ENCODE measurements around the gene KIAA0586. TPM values are rescaled to one million over a fixed set of nuclear protein-coding genes. Genes with fewer than 3 reads are reported as not detected.
"Not testable (repeated sequence)": the region's sequence is repeated elsewhere in the genome, so short reads cannot be mapped to it uniquely, and the experiment has no call there.

KIAA0586 gene
- total RNA-seq, 1 experiment from 2014 or later = 20.4 TPM

GRCh38 chr14:58479975-58480374, 52.5 kb downstream of the KIAA0586 start:
- Histone ChIP-seq H3K36me3 (replicated peaks; ENCODE audit: control insufficient read depth, insufficient read depth, low read length) (no peaks in the 10 kb centered on the region), H3K4me3 (ENCODE audit: insufficient read depth, low read depth, low read length) (no peak overlapping the region), H3K27me3 (ENCODE audit: control insufficient read depth, insufficient read depth, low read length) (no peaks in the 10 kb centered on the region)
- DNase-seq = no peak

DNA sequence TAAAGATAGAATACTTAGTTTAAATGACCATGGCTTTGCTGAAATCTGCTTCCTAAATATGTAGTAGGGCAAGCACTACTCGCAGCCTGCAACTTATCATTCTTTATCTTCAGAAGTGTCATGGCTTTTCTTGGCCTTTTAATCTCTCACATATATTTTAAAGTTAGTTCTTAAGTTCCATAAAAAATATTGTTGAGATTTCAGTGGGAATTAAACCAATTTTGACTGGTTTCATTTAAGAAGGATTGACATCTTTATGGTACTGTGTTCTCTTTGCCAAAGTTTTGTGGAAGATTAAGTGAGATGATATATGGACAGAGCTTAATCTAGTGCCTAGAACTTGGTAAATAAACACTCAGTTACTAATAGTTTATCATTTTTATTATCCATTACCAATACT, 56.7 kb downstream of the KIAA0586 start:
- H3K4me3 ChIP-seq (ENCODE audit: insufficient read depth, low read depth, low read length) = no peak overlapping the region
- no peaks in the 10 kb centered on the region for H3K27me3 ChIP-seq (ENCODE audit: control insufficient read depth, insufficient read depth, low read length)
- no peak for DNase-seq
- peaks cover 2% of the 10 kb centered on the region for H3K36me3 ChIP-seq (replicated peaks; ENCODE audit: control insufficient read depth, insufficient read depth, low read length)

GRCh38 chr14:58488550-58488949, 61.0 kb downstream of the KIAA0586 start:
- no peak overlapping the region for H3K4me3 ChIP-seq (ENCODE audit: insufficient read depth, low read depth, low read length)
- no peaks in the 10 kb centered on the region for H3K27me3 ChIP-seq (ENCODE audit: control insufficient read depth, insufficient read depth, low read length)
- peaks cover 3% of the 10 kb centered on the region for H3K36me3 ChIP-seq (replicated peaks; ENCODE audit: control insufficient read depth, insufficient read depth, low read length)
- no peak for DNase-seq

- peaks cover 3% of the 10 kb centered on the region for H3K36me3 ChIP-seq (replicated peaks; ENCODE audit: control insufficient read depth, insufficient read depth, low read length)
- H3K27me3 ChIP-seq (ENCODE audit: control insufficient read depth, insufficient read depth, low read length) = no peaks in the 10 kb centered on the region
- DNase-seq = no peak
- no peak overlapping the region for H3K4me3 ChIP-seq (ENCODE audit: insufficient read depth, low read depth, low read length)
Observed at GRCh38 chr14:58491593-58491992, 64.1 kb downstream of the KIAA0586 start.

- Histone ChIP-seq H3K36me3 (replicated peaks; ENCODE audit: control insufficient read depth, insufficient read depth, low read length) (peaks cover 3% of the 10 kb centered on the region), H3K4me3 (ENCODE audit: insufficient read depth, low read depth, low read length) (no peak overlapping the region), H3K27me3 (ENCODE audit: control insufficient read depth, insufficient read depth, low read length) (no peaks in the 10 kb centered on the region)
- no peak for DNase-seq
Observed at GRCh38 chr14:58492044-58492443, 64.5 kb downstream of the KIAA0586 start.

GRCh38 chr14:58501214-58501816, 73.8 kb downstream of the KIAA0586 start:
- Histone ChIP-seq H3K27me3 (ENCODE audit: control insufficient read depth, insufficient read depth, low read length) (no peaks in the 10 kb centered on the region), H3K36me3 (replicated peaks; ENCODE audit: control insufficient read depth, insufficient read depth, low read length) (no peaks in the 10 kb centered on the region; the same call in 1 of the 2 replicates), H3K4me3 (ENCODE audit: insufficient read depth, low read depth, low read length) (no peak overlapping the region)
- peak; percentile 6 for DNase-seq

- no peak for DNase-seq
- Histone ChIP-seq H3K27me3 (ENCODE audit: control insufficient read depth, insufficient read depth, low read length) (no peaks in the 10 kb centered on the region), H3K36me3 (replicated peaks; ENCODE audit: control insufficient read depth, insufficient read depth, low read length) (no peaks in the 10 kb centered on the region), H3K4me3 (ENCODE audit: insufficient read depth, low read depth, low read length) (no peak overlapping the region)
Observed at GRCh38 chr14:58513272-58513671, 85.8 kb downstream of the KIAA0586 start.

GRCh38 chr14:58517592-58517991, 90.1 kb downstream of the KIAA0586 start:
- no peak for DNase-seq
- no peaks in the 10 kb centered on the region for H3K36me3 ChIP-seq (replicated peaks; ENCODE audit: control insufficient read depth, insufficient read depth, low read length)
- H3K4me3 ChIP-seq (ENCODE audit: insufficient read depth, low read depth, low read length) = no peak overlapping the region
- H3K27me3 ChIP-seq (ENCODE audit: control insufficient read depth, insufficient read depth, low read length) = no peaks in the 10 kb centered on the region

- H3K27me3 ChIP-seq (ENCODE audit: control insufficient read depth, insufficient read depth, low read length); H3K4me3 ChIP-seq (ENCODE audit: insufficient read depth, low read depth, low read length); H3K36me3 ChIP-seq (replicated peaks; ENCODE audit: control insufficient read depth, insufficient read depth, low read length); DNase-seq: not testable (repeated sequence)
Observed at GRCh38 chr14:58525691-58526090, 98.2 kb downstream of the KIAA0586 start.

- H3K27me3 ChIP-seq (ENCODE audit: control insufficient read depth, insufficient read depth, low read length) = no peaks in the 10 kb centered on the region
- DNase-seq = no peak
- H3K4me3 ChIP-seq (ENCODE audit: insufficient read depth, low read depth, low read length) = no peak overlapping the region
- H3K36me3 ChIP-seq (replicated peaks; ENCODE audit: control insufficient read depth, insufficient read depth, low read length) = no peaks in the 10 kb centered on the region
Observed at GRCh38 chr14:58533446-58533845, 105.9 kb downstream of the KIAA0586 start.

- no peaks in the 10 kb centered on the region for H3K36me3 ChIP-seq (replicated peaks; ENCODE audit: control insufficient read depth, insufficient read depth, low read length)
- DNase-seq = no peak
- H3K4me3 ChIP-seq (ENCODE audit: insufficient read depth, low read depth, low read length) = no peak overlapping the region
- H3K27me3 ChIP-seq (ENCODE audit: control insufficient read depth, insufficient read depth, low read length) = no peaks in the 10 kb centered on the region
Observed at GRCh38 chr14:58535044-58535443, 107.5 kb downstream of the KIAA0586 start.

GRCh38 chr14:58537004-58537403, 109.5 kb downstream of the KIAA0586 start:
- Histone ChIP-seq H3K27me3 (ENCODE audit: control insufficient read depth, insufficient read depth, low read length) (no peaks in the 10 kb centered on the region), H3K36me3 (replicated peaks; ENCODE audit: control insufficient read depth, insufficient read depth, low read length) (no peaks in the 10 kb centered on the region), H3K4me3 (ENCODE audit: insufficient read depth, low read depth, low read length) (no peak overlapping the region)
- no peak for DNase-seq

GRCh38 chr14:58540749-58541632, 113.5 kb downstream of the KIAA0586 start:
- no peak overlapping the region for H3K4me3 ChIP-seq (ENCODE audit: insufficient read depth, low read depth, low read length)
- no peak for DNase-seq
- H3K27me3 ChIP-seq (ENCODE audit: control insufficient read depth, insufficient read depth, low read length) = no peaks in the 10 kb centered on the region
- H3K36me3 ChIP-seq (replicated peaks; ENCODE audit: control insufficient read depth, insufficient read depth, low read length) = no peaks in the 10 kb centered on the region

GRCh38 chr14:58541633-58542022, 114.1 kb downstream of the KIAA0586 start:
- Histone ChIP-seq H3K4me3 (ENCODE audit: insufficient read depth, low read depth, low read length) (no peak overlapping the region), H3K36me3 (replicated peaks; ENCODE audit: control insufficient read depth, insufficient read depth, low read length) (no peaks in the 10 kb centered on the region), H3K27me3 (ENCODE audit: control insufficient read depth, insufficient read depth, low read length) (no peaks in the 10 kb centered on the region)
- DNase-seq = no peak

- Histone ChIP-seq H3K36me3 (replicated peaks; ENCODE audit: control insufficient read depth, insufficient read depth, low read length) (no peaks in the 10 kb centered on the region), H3K27me3 (ENCODE audit: control insufficient read depth, insufficient read depth, low read length) (no peaks in the 10 kb centered on the region), H3K4me3 (ENCODE audit: insufficient read depth, low read depth, low read length) (no peak overlapping the region)
- no peak for DNase-seq
Observed at GRCh38 chr14:58543253-58543652, 115.7 kb downstream of the KIAA0586 start.

All from H7 (cell line).